IPS-18a (cell line): ENCODE results near the gene FBN2.
"Not testable (repeated sequence)": the region's sequence is repeated elsewhere in the genome, so short reads cannot be mapped to it uniquely, and the experiment has no call there.

Experiments
- H3K27ac ChIP-seq: one replicate; pipeline ENCODE4 v1.5.1; 2013; ENCODE audit warnings: low read length
- H3K27me3 ChIP-seq: one replicate; pipeline ENCODE4 v1.6.1; 2013; ENCODE audit warnings: mild to moderate bottlenecking, low read length; ENCODE audit not compliant: control insufficient read depth, insufficient read depth
- H3K36me3 ChIP-seq: one replicate; pipeline ENCODE4 v1.6.1; 2013; ENCODE audit warnings: low read depth, low read length; ENCODE audit not compliant: control insufficient read depth
- H3K4me1 ChIP-seq: one replicate; pipeline ENCODE4 v1.6.1; 2013; ENCODE audit warnings: low read depth, low read length; ENCODE audit not compliant: control insufficient read depth
- H3K4me3 ChIP-seq: one replicate; pipeline ENCODE4 v1.5.1; 2013; ENCODE audit warnings: low read length
- H3K9ac ChIP-seq: one replicate; pipeline ENCODE4 v1.6.1; 2013; ENCODE audit warnings: mild to moderate bottlenecking, low read length, moderate library complexity
- H3K9me3 ChIP-seq: one replicate; pipeline ENCODE4 v1.6.1; 2013; ENCODE audit warnings: low read depth, low read length; ENCODE audit not compliant: control insufficient read depth

FBN2 gene

GRCh38 chr5:128532127-128532526 lies 5.9 kb downstream of the FBN2 start:
- Histone ChIP-seq H3K9ac (no peak overlapping the region), H3K4me1 (peaks cover 11% of the 10 kb centered on the region), H3K36me3 (peaks cover 18% of the 10 kb centered on the region), H3K27me3 (peaks cover 21% of the 10 kb centered on the region), H3K4me3 (no peak overlapping the region), H3K9me3 (no peaks in the 10 kb centered on the region), H3K27ac (no peak overlapping the region)

DNA sequence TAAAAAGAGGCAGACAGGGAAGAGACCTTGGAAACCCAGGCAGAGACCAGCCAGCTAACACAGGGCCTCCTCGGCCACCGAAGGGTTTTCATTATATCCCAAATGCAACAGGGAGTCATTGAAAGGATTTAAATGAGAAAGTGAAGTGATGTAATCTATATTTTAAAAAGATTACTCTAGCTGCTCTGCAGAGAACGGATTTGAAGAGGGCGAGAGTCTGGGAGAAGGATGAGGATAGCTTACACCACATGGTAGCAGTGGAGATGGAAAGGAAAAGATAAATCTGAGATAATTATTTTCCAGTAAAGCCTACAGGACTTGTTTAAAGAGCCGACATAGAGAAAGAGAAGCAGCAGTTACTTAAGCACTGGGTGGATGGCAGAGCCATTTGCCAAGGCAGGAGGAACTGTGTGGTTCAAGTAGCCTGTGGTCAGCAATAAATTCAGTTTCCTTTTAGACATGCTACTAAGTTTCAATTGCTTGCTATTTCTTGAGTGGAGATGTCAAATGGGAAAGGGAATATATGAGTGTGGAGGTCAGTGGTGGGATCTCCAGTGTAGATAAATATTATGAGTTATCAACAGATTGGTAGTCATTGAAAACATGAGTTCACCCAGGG lies 9.3 kb downstream of the FBN2 start:
- Histone ChIP-seq H3K27me3 (no peaks in the 10 kb centered on the region), H3K9ac (no peak overlapping the region), H3K9me3 (no peaks in the 10 kb centered on the region), H3K27ac (no peak overlapping the region), H3K4me1 (no peaks in the 10 kb centered on the region), H3K4me3 (no peak overlapping the region), H3K36me3 (peaks cover 35% of the 10 kb centered on the region)

DNA sequence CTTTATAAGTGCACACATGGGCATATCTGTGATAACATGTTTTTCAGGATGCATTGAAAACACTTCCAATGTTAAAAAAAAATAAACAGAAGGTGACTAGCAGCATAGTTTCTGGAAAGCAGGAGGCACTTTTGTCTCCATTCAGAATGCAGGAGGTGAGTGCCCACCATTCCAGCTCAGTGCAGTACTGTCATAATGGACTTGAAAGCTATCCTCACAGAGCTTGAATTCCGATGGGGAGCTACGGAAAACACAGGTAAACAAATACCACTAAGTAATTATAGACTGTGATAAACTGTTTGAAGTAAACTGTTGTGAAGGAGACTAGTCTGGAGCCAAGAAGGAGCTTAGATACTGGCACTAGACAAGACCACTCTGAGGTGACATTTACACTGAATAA lies 9.9 kb downstream of the FBN2 start:
- H3K9ac ChIP-seq, result no peak overlapping the region
- no peaks in the 10 kb centered on the region for H3K4me1 ChIP-seq
- no peaks in the 10 kb centered on the region for H3K9me3 ChIP-seq
- peaks cover 35% of the 10 kb centered on the region for H3K36me3 ChIP-seq
- H3K4me3 ChIP-seq, result no peak overlapping the region
- H3K27me3 ChIP-seq, result no peaks in the 10 kb centered on the region
- no peak overlapping the region for H3K27ac ChIP-seq

DNA sequence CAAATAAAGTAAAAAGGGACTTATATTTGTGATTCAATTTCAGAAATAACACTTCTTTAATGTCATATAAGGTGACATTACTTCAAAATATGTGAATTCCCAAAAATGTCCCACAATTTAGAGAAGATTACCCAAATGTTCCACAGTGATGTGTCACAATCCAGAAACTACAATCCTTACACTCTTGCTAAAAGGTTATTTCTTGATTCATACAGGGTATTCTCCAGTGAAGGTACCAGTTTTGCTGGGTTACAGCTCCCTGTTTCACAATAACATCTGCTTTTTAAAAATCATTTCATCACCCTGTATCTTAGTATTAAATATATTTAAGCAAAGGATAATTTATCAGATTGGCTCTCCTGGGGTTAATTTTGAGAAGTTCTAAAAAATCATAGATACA lies 11.0 kb downstream of the FBN2 start:
- no peak overlapping the region for H3K4me3 ChIP-seq
- no peak overlapping the region for H3K9ac ChIP-seq
- no peaks in the 10 kb centered on the region for H3K4me1 ChIP-seq
- H3K27me3 ChIP-seq, result no peaks in the 10 kb centered on the region
- H3K27ac ChIP-seq, result no peak overlapping the region
- peaks cover 40% of the 10 kb centered on the region for H3K36me3 ChIP-seq
- H3K9me3 ChIP-seq, result no peaks in the 10 kb centered on the region

DNA sequence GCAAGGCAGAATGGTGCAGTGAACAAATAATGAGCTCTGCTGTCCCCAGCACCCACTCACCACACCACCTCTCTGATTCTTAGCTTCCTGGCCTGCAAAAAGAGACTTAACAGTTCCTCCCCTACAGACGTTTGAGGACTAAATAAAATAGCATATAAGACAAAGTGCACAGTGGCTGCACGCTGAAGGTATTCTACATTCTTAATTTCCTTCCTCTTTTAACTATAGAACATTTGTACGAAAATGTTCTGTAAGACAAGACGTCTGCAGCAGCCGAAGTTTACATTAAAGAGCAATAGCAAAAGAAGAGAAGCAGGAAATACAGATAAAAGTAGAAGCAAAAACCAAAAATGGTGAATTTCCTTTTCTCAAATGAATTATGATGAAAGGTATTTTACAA lies 15.7 kb downstream of the FBN2 start:
- Histone ChIP-seq H3K36me3 (peaks cover 37% of the 10 kb centered on the region), H3K27me3 (no peaks in the 10 kb centered on the region), H3K4me1 (no peaks in the 10 kb centered on the region), H3K9ac (no peak overlapping the region), H3K27ac (no peak overlapping the region), H3K9me3 (no peaks in the 10 kb centered on the region), H3K4me3 (no peak overlapping the region)

DNA sequence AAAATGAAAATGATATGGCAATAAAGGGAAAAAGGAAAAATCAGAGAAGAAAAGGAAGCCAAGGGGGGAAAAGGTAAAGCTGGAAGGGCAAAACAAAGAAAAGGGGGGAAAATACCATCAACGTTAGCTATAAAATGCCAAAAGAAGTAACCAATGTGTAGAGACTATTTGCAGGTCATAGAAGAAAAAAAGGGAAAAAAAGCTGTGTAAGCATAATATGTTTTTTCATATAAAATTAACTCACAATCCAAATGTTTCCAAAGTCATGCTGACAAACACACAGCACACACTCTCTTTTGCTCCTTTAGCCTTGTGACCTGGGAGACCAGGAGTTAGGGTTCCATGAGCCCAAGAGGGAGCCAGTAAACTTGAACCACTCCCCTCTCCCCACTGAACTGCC lies 18.2 kb downstream of the FBN2 start:
- Histone ChIP-seq H3K27me3 (no peaks in the 10 kb centered on the region), H3K4me3 (no peak overlapping the region), H3K36me3 (peaks cover 25% of the 10 kb centered on the region), H3K4me1 (no peaks in the 10 kb centered on the region), H3K9ac (no peak overlapping the region), H3K27ac (no peak overlapping the region), H3K9me3 (no peaks in the 10 kb centered on the region)

DNA sequence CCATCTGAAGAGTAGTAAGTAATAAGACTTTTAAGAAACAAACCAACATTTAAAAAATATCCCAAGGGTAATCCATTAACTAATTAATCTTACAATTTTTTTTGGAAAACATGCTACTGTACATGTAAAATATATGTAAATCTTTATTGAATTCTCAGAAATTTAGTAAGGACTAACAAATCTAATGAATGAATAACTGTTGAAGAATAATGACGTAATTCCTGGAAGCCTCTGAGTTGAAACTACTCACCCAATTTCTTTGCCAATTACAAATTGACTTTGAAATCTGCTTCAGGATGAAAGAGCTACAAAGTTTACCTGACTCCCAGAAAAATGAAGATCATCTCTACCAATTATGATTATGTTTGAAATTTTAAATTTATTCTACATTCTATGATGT lies 21.1 kb downstream of the FBN2 start:
- Histone ChIP-seq H3K4me1 (no peaks in the 10 kb centered on the region), H3K36me3 (peaks cover 13% of the 10 kb centered on the region), H3K27me3 (no peaks in the 10 kb centered on the region)

GRCh38 chr5:128513806-128514205 lies 24.2 kb downstream of the FBN2 start:
- H3K27ac ChIP-seq, result no peak overlapping the region
- H3K4me1 ChIP-seq, result no peaks in the 10 kb centered on the region
- no peaks in the 10 kb centered on the region for H3K9me3 ChIP-seq
- H3K36me3 ChIP-seq, result peaks cover 6% of the 10 kb centered on the region
- no peak overlapping the region for H3K9ac ChIP-seq
- H3K27me3 ChIP-seq, result no peaks in the 10 kb centered on the region
- no peak overlapping the region for H3K4me3 ChIP-seq

More for the DNA sequence above, 21.1 kb downstream of the FBN2 start:
- no peak overlapping the region for H3K4me3 ChIP-seq
- H3K9me3 ChIP-seq, result no peaks in the 10 kb centered on the region
- H3K9ac ChIP-seq, result no peak overlapping the region
- no peak overlapping the region for H3K27ac ChIP-seq

GRCh38 chr5:128512894-128513293 lies 25.2 kb downstream of the FBN2 start:
- Histone ChIP-seq H3K4me1 (no peaks in the 10 kb centered on the region), H3K9ac (no peak overlapping the region), H3K27me3 (no peaks in the 10 kb centered on the region), H3K4me3 (no peak overlapping the region), H3K36me3 (no peaks in the 10 kb centered on the region), H3K9me3 (no peaks in the 10 kb centered on the region), H3K27ac (no peak overlapping the region)

GRCh38 chr5:128506643-128507042 lies 31.4 kb downstream of the FBN2 start:
- no peaks in the 10 kb centered on the region for H3K4me1 ChIP-seq
- H3K36me3 ChIP-seq, result no peaks in the 10 kb centered on the region
- no peak overlapping the region for H3K9ac ChIP-seq
- H3K9me3 ChIP-seq, result peaks cover 5% of the 10 kb centered on the region
- no peaks in the 10 kb centered on the region for H3K27me3 ChIP-seq
- H3K4me3 ChIP-seq, result no peak overlapping the region
- no peak overlapping the region for H3K27ac ChIP-seq

GRCh38 chr5:128503727-128504126 lies 34.3 kb downstream of the FBN2 start:
- not testable (repeated sequence) for H3K9ac ChIP-seq, H3K27ac ChIP-seq, H3K36me3 ChIP-seq, H3K4me3 ChIP-seq, H3K27me3 ChIP-seq, H3K9me3 ChIP-seq
- H3K4me1 ChIP-seq, result peaks cover 23% of the 10 kb centered on the region

DNA sequence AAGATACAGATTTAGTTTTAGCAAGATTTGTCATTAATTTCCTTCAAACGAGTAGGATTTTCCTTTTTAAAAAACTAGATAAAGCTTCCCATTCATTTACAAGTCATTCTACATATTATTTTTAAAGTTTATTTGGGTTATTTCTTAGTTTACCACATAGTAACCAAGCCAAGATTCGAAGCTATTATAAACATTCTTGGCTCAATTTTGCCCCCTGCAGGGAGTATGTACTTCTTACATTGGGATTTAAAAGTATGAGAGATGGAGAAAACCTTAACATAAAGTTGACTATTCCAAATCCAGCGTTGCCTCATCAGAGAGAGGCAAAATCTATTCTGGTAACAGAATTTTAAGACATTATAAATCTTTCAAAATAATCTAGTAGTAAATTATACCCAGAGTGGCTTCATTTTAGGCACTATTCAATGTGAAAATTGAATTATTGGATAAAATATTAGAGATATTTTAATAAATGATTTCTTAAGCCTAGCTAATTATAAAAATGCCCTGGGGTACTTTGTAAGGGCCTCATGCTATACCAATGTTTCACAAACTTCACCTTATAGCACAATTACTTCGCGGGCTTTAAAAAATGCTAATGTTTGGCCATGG lies 39.1 kb downstream of the FBN2 start:
- Histone ChIP-seq H3K36me3 (no peaks in the 10 kb centered on the region), H3K27me3 (no peaks in the 10 kb centered on the region), H3K27ac (no peak overlapping the region), H3K9ac (no peak overlapping the region), H3K4me1 (peaks cover 35% of the 10 kb centered on the region), H3K9me3 (peaks cover 1% of the 10 kb centered on the region), H3K4me3 (peak overlapping the region; percentile 37)
